OCI-LY1 (cell line): ENCODE data around the gene GALP.
A peak's percentile ranks its signal among the peaks of the same experiment; 100 is the strongest.

Experiments used
- CTCF ChIP-seq: fragments of 200-600 bp; sonication (generic), shearing (Covaris generic); IDR thresholded peaks from 2 replicates; pipeline ENCODE4 v1.5.1; 2017; ENCODE audit warnings: mild to moderate bottlenecking, antibody characterized with exemption, low read length, moderate library complexity, mixed read lengths
- EZH2 ChIP-seq: fragments of 200-600 bp; sonication (generic), shearing (Covaris generic); IDR thresholded peaks from 2 replicates; pipeline ENCODE4 v1.8.0; 2017; ENCODE audit warnings: borderline replicate concordance, mixed run types, mild to moderate bottlenecking, antibody characterized with exemption, low read length, moderate library complexity, mixed read lengths

- peak; percentile 13; the same call in 1 of the 2 replicates for TF ChIP-seq CTCF
- TF ChIP-seq EZH2, result no peak
Measured at GRCh38 chr19:56222901-56223300, 47.1 kb downstream of the GALP start.
